ENCODE data around the gene CFAP54. TPM values are rescaled to one million over a fixed set of nuclear protein-coding genes. Genes with fewer than 3 reads are reported as not detected.
A peak's percentile ranks its signal among the peaks of the same experiment; 100 is the strongest.

CFAP54 gene
- total RNA-seq, 1 donor from 2014 or later, result 0.16 TPM

DNA sequence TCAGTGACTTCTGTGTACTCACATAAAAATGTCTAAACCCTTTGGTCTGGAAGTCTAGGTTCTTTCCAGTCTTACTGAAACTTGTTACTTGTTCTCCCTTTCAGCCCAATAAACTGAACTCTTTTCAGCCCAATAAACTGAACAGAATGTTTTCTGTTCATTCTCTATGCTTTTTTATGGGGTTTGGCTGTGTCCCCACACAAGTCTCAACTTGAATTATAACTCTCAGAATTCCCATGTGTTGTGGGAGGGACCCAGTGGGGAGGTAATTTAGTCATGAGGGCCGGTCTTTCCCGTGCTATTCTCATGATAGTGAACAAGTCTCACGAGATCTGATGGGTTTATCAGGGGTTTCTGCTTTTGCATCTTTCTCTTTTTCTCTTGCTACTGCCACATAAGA lies 402.7 kb downstream of the CFAP54 start:
- Histone ChIP-seq H3K36me3 (no peaks in the 10 kb centered on the region), H3K27me3 (ENCODE audit: low read depth) (peaks cover 4% of the 10 kb centered on the region), H3K4me1 (peaks cover 4% of the 10 kb centered on the region), H3K9me3 (replicated peaks) (no peaks in the 10 kb centered on the region), H3K4me3 (no peak overlapping the region), H3K27ac (replicated peaks) (no peak overlapping the region)
- DNase-seq, result no peak
- intact Hi-C loops (cut with micrococcal nuclease), result no loop called here
- TF ChIP-seq, protein P1, sequence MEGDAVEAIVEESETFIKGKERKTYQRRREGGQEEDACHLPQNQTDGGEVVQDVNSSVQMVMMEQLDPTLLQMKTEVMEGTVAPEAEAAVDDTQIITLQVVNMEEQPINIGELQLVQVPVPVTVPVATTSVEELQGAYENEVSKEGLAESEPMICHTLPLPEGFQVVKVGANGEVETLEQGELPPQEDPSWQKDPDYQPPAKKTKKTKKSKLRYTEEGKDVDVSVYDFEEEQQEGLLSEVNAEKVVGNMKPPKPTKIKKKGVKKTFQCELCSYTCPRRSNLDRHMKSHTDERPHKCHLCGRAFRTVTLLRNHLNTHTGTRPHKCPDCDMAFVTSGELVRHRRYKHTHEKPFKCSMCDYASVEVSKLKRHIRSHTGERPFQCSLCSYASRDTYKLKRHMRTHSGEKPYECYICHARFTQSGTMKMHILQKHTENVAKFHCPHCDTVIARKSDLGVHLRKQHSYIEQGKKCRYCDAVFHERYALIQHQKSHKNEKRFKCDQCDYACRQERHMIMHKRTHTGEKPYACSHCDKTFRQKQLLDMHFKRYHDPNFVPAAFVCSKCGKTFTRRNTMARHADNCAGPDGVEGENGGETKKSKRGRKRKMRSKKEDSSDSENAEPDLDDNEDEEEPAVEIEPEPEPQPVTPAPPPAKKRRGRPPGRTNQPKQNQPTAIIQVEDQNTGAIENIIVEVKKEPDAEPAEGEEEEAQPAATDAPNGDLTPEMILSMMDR (IDR thresholded peaks at IDR 0.05; ENCODE audit: borderline replicate concordance), result no peak

DNA sequence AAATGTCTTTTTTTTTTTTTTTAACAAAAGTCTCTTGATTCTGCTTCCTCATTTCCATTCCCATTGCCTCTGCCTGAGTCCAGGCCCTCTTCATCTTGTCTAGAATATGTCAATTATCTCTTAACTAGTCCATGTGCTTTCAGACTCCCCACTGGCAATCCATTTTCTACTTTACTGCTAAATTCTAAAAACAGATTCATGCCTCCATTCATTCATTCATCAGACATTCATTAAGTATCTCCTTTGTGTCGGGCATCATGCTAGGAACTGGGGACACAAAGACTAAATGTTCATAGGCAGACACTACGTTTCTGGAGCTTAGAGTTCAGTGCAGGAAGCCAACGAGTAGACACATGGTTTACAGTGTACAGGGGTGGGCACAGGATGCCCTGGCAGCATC lies 408.0 kb downstream of the CFAP54 start:
- Histone ChIP-seq H3K4me3 (no peak overlapping the region), H3K36me3 (no peaks in the 10 kb centered on the region), H3K27me3 (ENCODE audit: low read depth) (no peaks in the 10 kb centered on the region), H3K27ac (replicated peaks) (no peak overlapping the region), H3K4me1 (no peaks in the 10 kb centered on the region), H3K9me3 (replicated peaks) (no peaks in the 10 kb centered on the region)
- TF ChIP-seq, protein P1 (IDR thresholded peaks at IDR 0.05; ENCODE audit: borderline replicate concordance), result no peak
- DNase-seq, result no peak
- intact Hi-C loops (cut with micrococcal nuclease), result no loop called here

DNA sequence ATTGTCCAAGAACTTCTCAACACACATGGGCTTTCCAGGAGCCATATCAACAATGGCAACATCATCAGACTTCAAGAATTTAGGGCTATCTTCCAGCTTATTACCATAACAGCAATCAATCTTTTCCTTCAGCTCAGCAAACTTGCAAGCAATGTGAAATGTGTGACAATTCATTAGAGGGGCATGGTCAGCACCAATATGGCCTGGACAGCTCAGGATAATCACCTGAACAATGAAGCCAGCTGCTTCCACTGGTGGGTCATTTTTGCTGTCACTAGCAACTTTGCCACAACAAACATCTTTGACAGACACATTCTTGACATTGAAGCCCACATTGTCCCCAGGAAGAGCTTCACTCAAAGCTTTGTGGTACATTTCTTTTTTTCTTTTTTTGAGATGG lies 411.8 kb downstream of the CFAP54 start:
- intact Hi-C loops (cut with micrococcal nuclease), result no loop called here
- no peak overlapping the region for H3K27ac ChIP-seq (replicated peaks)

DNA sequence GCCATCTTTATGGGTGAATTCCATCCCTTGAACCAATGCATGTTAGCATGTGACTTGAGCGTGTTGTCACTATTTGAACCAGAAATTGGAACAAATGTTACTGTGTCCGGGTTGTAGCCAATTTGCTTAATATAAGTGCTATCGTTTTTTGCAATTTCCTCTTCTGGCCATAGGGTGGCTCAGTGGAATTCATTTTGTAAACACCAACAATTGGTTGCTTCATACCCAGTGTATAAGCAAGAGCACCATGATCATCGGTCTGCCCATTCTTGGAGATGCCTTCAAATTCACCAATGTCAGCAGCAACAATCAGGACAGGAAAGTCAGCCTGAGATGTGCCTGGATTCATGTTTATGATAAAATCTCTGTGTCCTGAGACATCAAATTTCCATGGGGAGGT lies 412.7 kb downstream of the CFAP54 start:
- no peaks in the 10 kb centered on the region for H3K27me3 ChIP-seq (ENCODE audit: low read depth)
- TF ChIP-seq, protein P1 (IDR thresholded peaks at IDR 0.05; ENCODE audit: borderline replicate concordance), result no peak
- intact Hi-C loops (cut with micrococcal nuclease), result no loop called here
- H3K9me3 ChIP-seq (replicated peaks), result no peaks in the 10 kb centered on the region
- H3K27ac ChIP-seq (replicated peaks), result no peak overlapping the region
- no peaks in the 10 kb centered on the region for H3K36me3 ChIP-seq
- DNase-seq, result no peak
- H3K4me3 ChIP-seq, result no peak overlapping the region
- H3K4me1 ChIP-seq, result peaks cover 10% of the 10 kb centered on the region

More for the DNA sequence above, 411.8 kb downstream of the CFAP54 start:
- Histone ChIP-seq H3K4me1 (peaks cover 1% of the 10 kb centered on the region), H3K36me3 (no peaks in the 10 kb centered on the region), H3K4me3 (no peak overlapping the region), H3K9me3 (replicated peaks) (no peaks in the 10 kb centered on the region), H3K27me3 (ENCODE audit: low read depth) (no peaks in the 10 kb centered on the region)
- no peak for DNase-seq
- TF ChIP-seq, protein P1 (IDR thresholded peaks at IDR 0.05; ENCODE audit: borderline replicate concordance), result no peak

DNA sequence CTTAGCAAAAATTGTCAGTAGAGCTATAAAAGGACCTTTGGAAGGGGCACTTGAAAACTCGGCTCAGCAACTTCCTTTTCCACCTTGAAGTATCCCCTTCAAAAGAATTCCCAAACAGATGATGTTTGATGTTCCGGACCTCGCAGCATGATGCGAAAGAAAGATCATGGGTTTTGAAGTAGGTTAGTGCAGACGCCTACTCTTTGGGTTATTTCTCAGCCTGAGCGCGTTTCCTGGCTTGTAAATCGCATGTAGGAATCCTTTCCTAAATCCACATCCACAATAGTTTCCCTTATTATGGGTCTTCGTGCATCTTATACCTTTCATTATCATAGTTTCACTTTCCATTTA lies 417.1 kb downstream of the CFAP54 start:
- Histone ChIP-seq H3K4me1 (peaks cover 31% of the 10 kb centered on the region), H3K27me3 (ENCODE audit: low read depth) (no peaks in the 10 kb centered on the region), H3K4me3 (peak overlapping the region; percentile 91), H3K36me3 (no peaks in the 10 kb centered on the region), H3K9me3 (replicated peaks) (no peaks in the 10 kb centered on the region), H3K27ac (replicated peaks) (peak overlapping the region; percentile 87)
- TF ChIP-seq, protein P1 (IDR thresholded peaks at IDR 0.05; ENCODE audit: borderline replicate concordance), result no peak
- DNase-seq, result no peak
- intact Hi-C loops (cut with micrococcal nuclease), result no loop called here

Data from left ventricle myocardium inferior (tissue), 1 donor.